GM19455 (cell line): ENCODE data around the gene TXNIP.
"Not testable (repeated sequence)": the region's sequence is repeated elsewhere in the genome, so short reads cannot be mapped to it uniquely, and the experiment has no call there.

Experiments
- ATAC-seq: cut with Tn5 transposase; IDR thresholded peaks from one replicate; pipeline ENCODE4 v1.9.1; 2021; ENCODE audit not compliant: unreplicated experiment

Gene TXNIP, protein sequence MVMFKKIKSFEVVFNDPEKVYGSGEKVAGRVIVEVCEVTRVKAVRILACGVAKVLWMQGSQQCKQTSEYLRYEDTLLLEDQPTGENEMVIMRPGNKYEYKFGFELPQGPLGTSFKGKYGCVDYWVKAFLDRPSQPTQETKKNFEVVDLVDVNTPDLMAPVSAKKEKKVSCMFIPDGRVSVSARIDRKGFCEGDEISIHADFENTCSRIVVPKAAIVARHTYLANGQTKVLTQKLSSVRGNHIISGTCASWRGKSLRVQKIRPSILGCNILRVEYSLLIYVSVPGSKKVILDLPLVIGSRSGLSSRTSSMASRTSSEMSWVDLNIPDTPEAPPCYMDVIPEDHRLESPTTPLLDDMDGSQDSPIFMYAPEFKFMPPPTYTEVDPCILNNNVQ

DNA sequence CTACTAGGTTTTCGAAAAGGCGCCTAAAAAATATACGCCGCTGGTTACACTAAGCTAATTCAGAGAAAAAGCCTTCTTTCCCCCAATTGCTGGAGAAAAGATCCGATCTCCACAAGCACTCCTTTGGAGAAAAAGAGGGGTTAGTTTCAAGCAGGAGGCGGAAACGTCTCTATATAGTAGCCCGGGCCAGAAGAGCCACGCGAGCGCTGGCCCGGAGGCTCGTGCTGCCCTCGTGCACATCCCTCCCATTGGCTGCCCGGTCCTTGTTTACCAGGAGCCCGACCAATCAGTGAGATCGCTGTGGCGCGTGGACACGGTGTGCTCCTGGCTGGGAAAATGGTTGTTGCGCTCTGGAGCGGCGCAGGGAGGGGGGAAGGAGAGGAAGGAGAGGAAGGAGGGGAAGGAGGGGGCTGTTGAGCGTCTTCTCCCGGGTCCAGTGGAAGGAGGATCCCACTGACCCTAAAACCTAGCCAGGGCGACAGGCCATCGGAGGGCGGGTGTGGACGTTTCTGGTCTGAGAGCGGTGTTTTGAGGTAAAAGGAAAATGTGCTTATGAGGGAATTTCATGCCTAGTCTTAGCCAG is at the start of gene TXNIP:
Gene TXNIP (minus strand): TSS at position 147 of the 583 bp plus-strand sequence. CDS start 313 bp downstream, outside the sequence.
- peak; percentile 97 for ATAC-seq

DNA sequence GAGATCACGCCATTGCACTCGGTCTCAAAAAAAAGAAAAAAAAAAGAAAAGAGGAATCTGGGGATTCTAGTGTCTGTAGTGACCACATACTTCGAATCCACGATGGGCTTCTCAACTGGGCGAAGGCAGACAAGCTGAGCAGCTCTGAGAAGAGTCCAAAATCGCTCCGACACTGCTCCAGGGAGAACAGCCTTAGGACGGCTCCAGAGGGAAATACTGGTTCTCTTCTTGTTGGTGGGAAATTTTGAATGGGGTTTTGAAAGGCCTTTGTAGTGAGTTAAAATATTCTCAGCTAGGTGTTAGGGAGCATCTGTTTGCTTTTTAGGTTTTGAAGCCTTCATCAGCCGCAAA is 43.4 kb upstream of the TXNIP start:
- no peak for ATAC-seq

DNA sequence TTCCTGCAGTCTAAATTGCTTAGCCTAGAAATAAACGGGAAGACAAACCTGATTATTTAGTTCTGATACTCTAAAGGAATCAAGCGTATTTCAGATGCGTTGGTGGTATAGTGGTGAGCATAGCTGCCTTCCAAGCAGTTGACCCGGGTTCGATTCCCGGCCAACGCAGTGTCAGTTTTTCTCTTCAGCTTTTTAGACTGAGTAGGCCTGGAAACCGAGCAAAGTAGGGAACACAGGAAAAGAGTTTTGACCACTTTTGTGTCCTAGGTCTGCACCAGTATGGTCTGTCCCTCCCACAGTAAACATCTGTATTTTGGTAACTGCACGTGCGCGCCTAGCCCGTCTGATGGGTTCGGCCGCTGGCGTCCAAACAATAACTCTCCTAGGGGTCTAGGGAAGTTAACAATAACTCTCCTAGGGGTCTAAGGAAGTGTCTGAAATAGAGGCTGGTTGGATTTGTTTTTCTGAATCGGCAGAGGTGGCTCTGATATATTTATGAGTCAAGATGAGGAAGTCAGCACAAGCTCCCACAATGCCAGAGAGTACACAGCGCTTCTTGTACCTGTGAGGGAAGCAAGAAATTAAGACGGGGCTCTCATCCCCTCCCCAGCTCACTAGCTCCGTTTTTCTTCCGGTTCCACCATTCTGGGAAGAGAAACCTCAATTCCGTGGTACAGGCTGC is 40.7 kb upstream of the TXNIP start:
- no peak for ATAC-seq

DNA sequence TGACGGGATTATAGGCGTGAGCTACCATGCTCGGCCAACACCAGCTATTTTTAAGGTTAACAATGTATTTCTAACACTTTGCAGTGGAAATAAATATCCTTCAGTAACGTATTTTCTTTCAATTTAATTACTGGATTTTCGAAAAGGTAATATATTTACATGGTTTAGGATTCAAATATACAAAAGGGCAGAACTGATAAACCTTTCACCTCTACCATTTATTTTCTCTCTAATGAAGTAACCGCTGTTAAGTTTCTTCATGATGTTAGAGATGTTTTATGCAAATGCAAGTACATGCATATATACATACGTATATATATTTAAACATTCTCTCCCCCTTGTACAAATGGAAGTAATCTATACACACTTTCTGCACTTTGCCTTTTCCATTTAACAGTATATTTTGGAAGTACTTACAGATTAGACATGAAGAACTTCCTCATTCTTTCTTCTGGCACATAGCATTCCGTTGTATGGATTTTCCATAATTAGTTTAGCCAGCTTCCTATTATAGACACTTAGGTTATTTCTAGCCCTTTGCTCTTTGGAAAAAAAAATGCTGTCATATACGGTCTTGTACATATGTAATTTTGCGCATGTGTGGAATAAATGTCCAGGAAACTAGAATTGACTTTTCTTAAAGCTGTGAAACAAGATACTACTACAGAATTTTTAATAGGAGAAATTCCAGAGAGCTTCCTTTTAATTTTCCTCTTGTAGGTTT is 40.0 kb upstream of the TXNIP start:
- ATAC-seq, result no peak

DNA sequence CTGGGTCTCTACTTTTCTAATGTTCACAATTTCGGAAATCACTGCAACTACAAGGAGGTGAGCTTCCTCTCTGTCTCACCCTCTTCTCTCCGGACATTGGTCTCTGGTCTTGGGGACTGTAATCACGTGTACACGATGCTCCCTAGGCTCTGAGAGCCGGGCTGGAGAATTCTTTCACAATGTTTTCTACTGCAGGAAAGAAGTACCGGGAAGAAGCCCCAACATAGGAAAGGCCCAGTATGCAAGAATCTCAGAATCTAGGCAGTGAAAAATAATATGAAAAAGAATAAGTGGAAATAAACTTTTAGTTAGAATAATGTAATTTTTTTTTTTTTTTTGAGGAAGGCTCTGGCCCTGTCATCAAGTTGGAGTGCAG is 38.7 kb upstream of the TXNIP start:
- no peak for ATAC-seq

DNA sequence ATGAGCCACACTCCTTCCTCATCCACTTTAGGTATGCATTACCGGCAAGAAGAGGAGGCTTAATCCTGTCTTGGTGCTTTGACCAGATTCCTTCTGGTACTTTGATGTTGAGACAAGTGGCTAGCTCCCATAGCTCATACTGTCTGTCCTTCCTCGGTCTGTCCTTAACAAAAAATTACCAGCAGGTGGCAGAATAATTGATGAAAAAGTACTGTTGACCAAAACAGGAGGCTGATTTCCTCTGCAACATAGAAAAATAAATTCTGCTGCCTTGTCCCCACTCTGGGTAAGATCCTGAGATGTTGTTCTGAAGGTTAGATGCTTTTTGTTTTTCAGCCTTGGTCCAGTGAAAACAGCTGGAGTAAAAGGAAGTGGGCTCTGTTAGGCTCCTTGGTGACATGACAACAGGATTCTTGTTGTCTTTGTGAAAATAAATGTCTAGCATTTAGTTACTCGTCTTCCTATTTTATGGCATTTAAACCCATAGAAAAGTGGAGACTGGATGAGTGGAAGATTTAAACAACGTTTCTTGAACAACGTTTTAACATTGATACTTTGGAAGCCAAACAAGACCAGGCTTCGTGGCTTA is 36.3 kb upstream of the TXNIP start:
- no peak for ATAC-seq

DNA sequence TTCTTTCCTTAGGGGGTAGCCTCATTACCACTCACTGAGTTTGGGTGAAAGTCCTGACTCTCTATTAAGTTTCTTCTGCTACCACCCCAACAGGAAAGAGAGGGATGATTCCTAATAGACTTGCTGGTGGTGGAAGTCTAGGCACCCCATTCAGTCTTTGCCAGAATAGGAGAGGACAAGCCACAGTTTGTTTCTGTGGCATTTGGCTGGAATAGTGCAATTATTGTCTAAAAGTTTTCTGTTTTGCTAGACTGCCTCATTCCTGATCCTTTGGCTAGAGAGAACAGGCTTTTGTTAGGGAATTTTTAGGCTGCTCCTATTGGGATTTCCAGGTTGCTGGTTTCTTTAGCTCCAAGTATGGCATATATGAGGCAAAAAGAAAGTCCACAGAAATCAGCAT is 35.1 kb upstream of the TXNIP start:
- ATAC-seq, result no peak

DNA sequence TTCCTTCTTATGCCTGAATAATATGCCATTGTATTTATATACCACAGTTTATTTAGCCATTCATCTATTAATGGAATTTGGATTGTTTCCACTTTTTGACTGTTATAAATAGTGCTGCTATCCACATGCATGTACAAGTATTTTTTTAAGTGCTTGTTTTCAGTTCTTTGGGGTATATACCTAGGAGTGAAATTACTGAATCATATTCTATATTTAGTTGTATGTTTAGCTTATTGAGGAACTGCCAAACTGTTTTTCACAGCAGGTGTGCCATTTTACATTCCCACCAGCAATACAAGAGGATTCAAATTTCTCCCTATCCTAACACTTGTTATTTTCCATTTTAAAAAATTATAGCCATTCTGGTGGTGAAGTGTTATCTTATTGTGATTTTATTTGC is 32.7 kb upstream of the TXNIP start:
- no peak for ATAC-seq

DNA sequence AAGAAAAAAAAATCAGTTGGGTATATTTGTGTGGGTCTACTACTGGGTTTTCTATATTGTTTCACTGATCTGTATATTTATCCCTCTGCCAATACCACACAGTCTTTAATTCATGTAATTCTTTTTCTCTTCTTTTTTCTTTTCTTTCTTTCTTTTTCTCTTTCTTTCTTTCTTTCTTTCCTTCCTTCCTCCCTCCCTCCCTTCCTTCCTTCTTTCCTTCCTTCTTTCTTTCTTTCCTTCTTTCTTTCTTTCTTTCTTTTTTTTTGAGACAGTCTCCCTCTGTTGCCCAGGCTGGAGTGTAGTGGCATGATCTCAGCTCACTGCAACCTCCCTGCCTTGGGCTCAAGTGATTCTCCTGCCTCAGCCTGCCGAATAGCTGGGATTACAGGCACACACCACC is 30.3 kb upstream of the TXNIP start:
- ATAC-seq, result not testable (repeated sequence)

DNA sequence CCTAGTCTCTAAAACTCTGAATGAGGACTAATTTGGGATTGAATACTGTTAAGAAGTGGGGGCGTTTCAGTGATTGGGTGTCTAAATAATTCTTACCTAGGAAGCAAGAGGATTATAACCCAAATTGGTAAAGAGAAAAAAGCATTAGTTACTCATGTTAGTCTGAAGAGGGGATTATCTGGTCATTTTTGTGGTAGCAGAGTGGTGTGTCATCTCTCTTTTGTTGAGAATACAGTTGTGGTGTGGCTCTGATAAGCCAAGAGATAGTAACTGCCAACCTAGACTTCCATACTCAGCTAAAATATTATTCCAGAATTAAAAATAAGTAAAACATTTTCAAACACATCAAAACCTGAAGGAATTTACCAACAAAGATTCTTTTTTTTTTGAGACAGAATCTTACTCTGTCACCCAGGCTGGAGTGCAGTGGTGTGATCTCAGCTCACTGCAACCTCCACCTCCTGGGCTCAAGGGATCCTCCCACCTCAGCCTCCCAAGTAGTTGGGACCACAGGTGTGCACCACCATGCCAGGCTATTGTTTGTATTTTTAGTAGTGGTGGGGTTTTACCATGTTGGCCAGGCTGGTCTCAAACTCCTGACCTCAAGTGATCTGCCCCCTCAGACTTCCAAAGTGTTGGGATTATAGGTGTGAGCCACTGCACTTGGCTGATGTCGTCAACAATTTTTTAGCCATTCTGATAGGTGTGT is 29.6 kb upstream of the TXNIP start:
- ATAC-seq, result not testable (repeated sequence)

DNA sequence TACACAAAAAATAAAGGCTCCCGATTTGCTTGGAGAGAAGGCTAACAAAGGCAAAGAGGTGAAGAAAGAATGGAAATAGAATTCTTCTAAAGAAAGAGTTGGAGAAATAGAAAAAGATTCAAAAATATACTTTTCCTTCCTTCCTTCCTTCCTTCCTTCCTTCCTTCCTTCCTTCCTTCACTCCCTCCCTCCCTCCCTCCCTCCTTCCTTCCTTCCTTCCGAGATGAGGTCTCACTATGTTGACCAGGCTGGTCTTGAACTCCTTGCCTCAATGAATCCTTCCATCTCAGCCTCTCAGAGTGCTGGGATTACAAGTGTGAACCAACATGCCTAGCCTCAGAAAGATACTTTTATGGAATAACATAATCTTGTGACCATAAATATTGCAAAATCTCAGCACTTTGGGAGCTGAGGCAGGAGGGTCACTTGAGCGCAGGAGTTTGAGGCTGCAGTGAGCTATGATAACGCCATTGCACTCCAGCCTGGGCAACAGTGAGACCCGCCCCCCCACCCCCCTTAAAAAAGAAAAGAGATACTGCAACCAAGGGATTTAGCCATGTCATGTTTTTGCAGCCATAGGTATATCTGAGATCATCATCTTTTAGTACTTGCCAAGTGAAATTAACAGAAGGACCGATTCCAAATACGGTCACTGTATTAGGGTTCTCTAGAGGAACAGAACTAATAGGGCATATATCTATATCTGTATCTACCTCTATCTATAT is 26.2 kb upstream of the TXNIP start:
- ATAC-seq, result no peak

DNA sequence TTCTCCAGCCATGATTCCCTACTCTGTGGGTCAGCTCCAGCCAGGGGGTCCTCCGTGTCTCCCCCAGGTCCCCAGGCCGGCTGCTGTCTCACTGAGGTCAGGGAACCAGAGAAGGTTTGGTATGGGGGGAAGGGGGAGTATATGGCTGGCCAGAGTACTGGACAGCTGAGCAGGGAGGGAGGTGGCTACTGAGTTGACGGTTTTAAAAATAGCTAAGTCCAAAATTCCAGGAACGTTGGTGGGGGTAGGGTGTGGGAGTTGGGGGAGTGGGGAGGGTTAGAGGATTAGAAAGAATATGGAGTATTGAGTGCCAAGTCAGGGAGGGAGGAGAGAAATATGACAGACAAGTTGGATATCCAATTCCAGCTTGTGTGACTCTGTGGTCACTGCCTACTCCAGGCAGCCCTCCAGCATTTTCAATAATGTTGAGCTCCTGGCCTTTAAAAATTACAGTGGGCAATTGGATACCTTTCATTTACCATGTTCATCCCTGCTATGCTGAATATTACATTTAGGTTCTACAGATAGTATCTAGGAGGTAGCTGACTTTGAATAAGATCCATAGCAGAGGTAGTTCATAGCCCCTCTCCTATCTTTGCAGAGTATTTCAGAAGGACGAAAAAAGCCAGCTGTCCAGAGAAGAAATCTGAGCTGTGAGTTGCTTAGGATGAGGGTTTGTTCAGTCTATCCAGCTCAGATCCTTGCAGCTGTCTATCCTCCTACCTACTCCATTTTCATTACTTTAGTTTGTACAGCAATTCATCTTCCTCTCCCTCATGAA is 25.4 kb upstream of the TXNIP start, which contains the start of gene HJV:
Gene HJV (minus strand): TSS at position 114 of the 781 bp plus-strand sequence. CDS start 1,504 bp downstream, outside the sequence.
- no peak for ATAC-seq

DNA sequence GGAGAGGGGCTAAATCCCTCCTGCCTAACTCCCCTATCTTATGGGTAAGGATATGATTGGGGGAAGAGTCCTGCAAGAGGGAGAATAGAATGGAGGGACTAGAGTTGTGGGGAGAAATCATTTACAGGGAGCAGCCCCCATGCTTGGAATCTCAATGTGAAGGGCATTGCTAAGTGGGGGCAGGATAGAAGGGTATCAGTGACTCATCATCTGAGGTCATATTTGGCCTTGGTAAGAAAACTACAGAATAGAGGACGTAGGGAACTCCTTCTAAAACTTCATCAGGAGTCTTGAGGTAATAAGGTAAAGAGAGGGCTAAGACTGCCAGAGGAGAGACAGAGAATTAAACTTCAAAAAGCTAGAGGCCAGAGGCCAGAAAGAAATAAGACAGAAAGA is 24.7 kb upstream of the TXNIP start:
- no peak for ATAC-seq

DNA sequence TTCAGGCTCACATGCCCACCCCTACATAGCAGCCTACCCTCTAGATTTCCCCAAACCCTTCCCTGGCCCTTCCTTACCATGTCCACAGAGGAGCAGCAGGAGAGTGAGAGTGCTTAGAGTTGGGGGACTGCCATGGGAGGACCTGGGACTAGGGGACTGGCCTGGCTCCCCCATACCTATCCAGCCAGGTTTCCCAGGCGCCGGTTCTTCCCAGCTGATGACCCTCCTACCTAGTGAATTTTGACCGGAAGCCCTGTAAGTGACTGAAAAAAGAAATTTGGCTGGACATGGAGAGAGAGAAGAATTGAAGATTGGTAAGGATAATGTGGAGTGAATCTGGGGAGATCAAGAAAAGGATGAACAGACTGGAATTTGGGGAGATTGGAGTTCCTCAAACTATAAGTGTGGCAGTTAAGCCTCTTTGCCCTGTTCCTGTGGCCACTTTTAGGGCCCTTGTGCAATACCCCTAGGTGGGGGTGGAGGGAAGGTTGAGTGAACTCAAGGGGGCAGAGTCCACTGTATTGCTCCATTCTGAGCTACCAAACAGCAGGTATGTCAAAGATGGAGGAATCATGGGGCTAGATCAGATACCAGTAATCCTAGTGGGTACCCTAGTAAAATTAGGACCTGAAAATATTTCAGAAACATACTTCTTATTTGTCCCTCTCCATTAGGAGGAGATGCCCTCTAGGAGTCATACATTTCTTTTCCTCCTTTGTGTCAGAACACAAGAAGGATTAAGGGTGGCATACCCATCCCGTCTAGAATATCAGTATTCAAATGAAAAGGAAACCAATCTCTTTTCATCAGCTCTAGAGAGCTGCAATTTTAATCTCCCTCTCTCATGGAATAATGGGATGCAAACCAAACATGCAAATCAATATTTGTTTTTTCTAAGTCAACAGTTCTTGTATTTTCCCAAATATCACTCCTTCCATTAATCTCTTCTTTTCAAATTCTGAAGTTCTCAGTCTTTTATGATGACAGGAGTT is 24.0 kb upstream of the TXNIP start:
- ATAC-seq, result no peak

DNA sequence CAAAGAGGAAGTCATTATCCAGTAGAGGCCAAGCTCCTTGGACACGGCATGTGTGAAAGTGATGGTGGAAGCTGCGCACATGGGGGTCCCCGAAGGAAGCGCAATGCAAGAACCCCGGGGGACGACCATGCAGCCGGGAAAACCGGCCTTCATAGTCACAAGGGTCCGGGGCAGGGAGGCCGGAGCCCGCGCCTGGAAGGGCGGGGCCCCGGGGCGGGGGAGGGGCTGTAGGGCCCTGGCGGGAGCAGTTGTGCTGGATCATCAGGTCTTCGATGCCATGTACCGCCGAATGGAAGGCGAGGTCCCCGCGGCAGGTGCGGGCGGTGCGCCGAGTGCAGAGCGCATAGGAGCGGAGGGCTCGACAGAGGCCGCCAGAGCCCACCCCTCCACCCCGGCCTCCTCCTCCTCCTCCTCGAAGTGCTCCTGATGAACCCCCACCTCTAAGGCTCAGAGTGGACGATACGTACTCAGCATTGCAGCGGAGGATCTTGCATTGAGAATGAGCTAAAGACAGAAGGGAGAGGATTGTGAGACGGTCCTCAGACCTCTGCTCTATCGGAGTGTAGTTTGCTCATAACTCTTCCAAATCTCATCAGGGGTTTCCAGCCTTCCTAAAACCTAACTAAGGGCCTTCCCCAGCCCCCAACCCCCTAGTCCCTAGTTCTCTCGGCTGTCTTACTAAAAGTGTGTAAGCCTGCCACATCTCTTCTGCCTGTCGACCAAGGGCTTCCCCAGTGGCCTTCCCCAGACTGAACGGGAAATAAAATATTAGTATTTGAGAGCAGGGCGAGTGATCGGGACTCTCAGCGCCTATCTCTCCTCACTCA is 23.1 kb upstream of the TXNIP start:
- ATAC-seq, result no peak

DNA sequence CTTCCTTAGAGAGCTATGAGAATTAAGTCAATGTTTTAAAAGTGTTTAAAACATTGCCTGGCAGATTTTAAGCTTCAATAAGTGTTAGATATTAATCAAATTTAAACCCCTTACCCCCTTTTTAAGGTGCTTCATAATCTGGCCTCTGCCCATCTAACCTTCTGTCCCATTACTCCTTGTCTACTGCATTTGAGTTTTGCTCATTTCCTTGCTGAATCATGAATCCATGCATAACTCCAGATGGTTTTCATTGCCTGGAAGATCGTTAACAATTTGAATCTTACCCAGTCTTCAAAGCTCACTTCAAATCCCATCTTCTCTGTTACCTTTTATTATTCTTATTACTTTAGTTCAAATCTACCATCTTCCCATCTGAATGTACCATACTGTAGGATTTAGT is 20.5 kb upstream of the TXNIP start:
- ATAC-seq, result no peak

DNA sequence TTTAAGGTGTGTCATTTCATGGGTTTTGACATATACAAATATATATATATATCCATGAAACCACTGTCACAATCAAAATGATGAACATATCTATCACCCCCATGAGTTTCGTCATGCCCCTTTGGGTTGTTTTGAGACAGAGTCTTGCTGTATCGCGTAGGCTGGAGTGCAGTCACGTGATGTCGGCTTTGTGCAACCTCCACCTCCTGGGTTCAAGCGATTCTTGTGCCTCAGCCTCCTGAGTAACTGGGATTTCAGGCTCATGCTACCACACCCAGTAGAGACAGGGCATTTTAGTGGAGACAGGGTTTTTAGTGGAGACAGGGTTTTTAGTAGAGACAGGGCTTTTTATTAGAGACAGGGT is 17.2 kb upstream of the TXNIP start:
- ATAC-seq, result no peak
